GM23338 (cell line): ENCODE data around the gene ASPSCR1. TPM values are rescaled to one million over a fixed set of nuclear protein-coding genes. Genes with fewer than 3 reads are reported as not detected.

Experiments
- ATAC-seq: fragments of 200-7000 bp; cut with Tn5 transposase; 3 replicates; pipeline ENCODE4 v1.9.1; 2020
- DNase-seq: peaks from one replicate; pipeline ENCODE4 v3.0.0-alpha.2; 2015; ENCODE audit warnings: low spot score
- H2AFZ ChIP-seq: fragments of 200-600 bp; sonication (generic); 2 replicates; pipeline ENCODE4 v1.8.0; 2016; ENCODE audit warnings: antibody characterized with exemption, mild to moderate bottlenecking, moderate library complexity
- H3F3A ChIP-seq: fragments of 200-600 bp; sonication (generic); replicated peaks from 2 replicates; pipeline ENCODE4 v1.8.0; 2017; ENCODE audit warnings: antibody characterized with exemption, mixed run types, low read depth
- H3K27ac ChIP-seq: fragments of 200-600 bp; sonication (generic); 2 replicates; pipeline ENCODE4 v1.6.1; 2016; ENCODE audit warnings: low read depth
- H3K27me3 ChIP-seq: fragments of 200-600 bp; sonication (generic); 2 replicates; pipeline ENCODE4 v1.8.0; 2016; ENCODE audit warnings: mild to moderate bottlenecking, mixed run types, moderate library complexity; ENCODE audit not compliant: insufficient read depth
- H3K36me3 ChIP-seq: fragments of 200-600 bp; sonication (generic); 2 replicates; pipeline ENCODE4 v1.8.0; 2016; ENCODE audit warnings: mild to moderate bottlenecking; ENCODE audit not compliant: insufficient read depth
- H3K4me1 ChIP-seq: fragments of 200-600 bp; sonication (generic); 2 replicates; pipeline ENCODE4 v1.8.0; 2016; ENCODE audit warnings: mild to moderate bottlenecking, moderate library complexity; ENCODE audit not compliant: insufficient read depth
- H3K4me2 ChIP-seq: fragments of 200-600 bp; sonication (generic); 2 replicates; pipeline ENCODE4 v1.7.1; 2017; ENCODE audit warnings: mixed run types
- H3K4me3 ChIP-seq: fragments of 200-600 bp; sonication (generic); 2 replicates; pipeline ENCODE4 v1.6.1; 2016; ENCODE audit warnings: mixed run types
- H3K79me2 ChIP-seq: fragments of 200-600 bp; sonication (generic); replicated peaks from 2 replicates; pipeline ENCODE4 v1.8.0; 2017; ENCODE audit warnings: mild to moderate bottlenecking; ENCODE audit not compliant: insufficient read depth
- H3K9me2 ChIP-seq: fragments of 200-600 bp; sonication (generic); 2 replicates; pipeline ENCODE4 v1.8.0; 2017; ENCODE audit not compliant: insufficient read depth
- H4K20me1 ChIP-seq: fragments of 200-600 bp; sonication (generic); replicated peaks from 2 replicates; pipeline ENCODE4 v1.8.0; 2017; ENCODE audit warnings: mild to moderate bottlenecking; ENCODE audit not compliant: insufficient read depth
- H3K27ac Mint-ChIP-seq: 2 replicates; pipeline ENCODE4 v1.8.0; 2020; ENCODE audit warnings: inconsistent platforms, mild to moderate bottlenecking, moderate library complexity, mixed read lengths
- H3K27me3 Mint-ChIP-seq: 3 replicates; pipeline ENCODE4 v1.8.0; 2022; ENCODE audit warnings: low read depth, mild to moderate bottlenecking, moderate library complexity, mixed read lengths, inconsistent platforms; ENCODE audit not compliant: insufficient read depth, poor library complexity
- H3K36me3 Mint-ChIP-seq: 3 replicates; pipeline ENCODE4 v1.8.0; 2021; ENCODE audit warnings: low read depth, mild to moderate bottlenecking, inconsistent platforms, moderate library complexity, mixed read lengths
- H3K4me1 Mint-ChIP-seq: 3 replicates; pipeline ENCODE4 v1.8.0; 2020; ENCODE audit warnings: mild to moderate bottlenecking, inconsistent platforms, mixed read lengths
- H3K4me3 Mint-ChIP-seq: 3 replicates; pipeline ENCODE4 v1.8.0; 2021; ENCODE audit warnings: moderate library complexity, mild to moderate bottlenecking, inconsistent platforms, mixed read lengths
- H3K9me3 Mint-ChIP-seq: 3 replicates; pipeline ENCODE4 v1.8.0; 2020; ENCODE audit warnings: moderate library complexity, mild to moderate bottlenecking, inconsistent platforms, mixed read lengths
- CTCF ChIP-seq, 2 experiments: fragments of 200-600 bp in 1 of 2; sonication (generic) in 1 of 2; conservative IDR thresholded peaks; 2 replicates each; pipeline versions ENCODE4 v1.5.1 to v1.6.1; 2016 to 2017; ENCODE audit warnings: antibody characterized with exemption in 2 of 2, low read depth in 2 of 2, mild to moderate bottlenecking in 2 of 2, moderate library complexity in 1 of 2
- EZH2phosphoT487 ChIP-seq: fragments of 200-600 bp; sonication (generic); IDR thresholded peaks from one replicate; pipeline ENCODE4 v1.8.1; 2018; ENCODE audit warnings: antibody characterized with exemption; ENCODE audit not compliant: unreplicated experiment
- JUNB ChIP-seq: IDR thresholded peaks from one replicate; pipeline ENCODE4 v1.6.1; 2016; ENCODE audit warnings: antibody characterized with exemption; ENCODE audit not compliant: unreplicated experiment
- NANOG ChIP-seq: IDR thresholded peaks from 2 replicates; pipeline ENCODE4 v1.6.1; 2016; ENCODE audit warnings: antibody characterized with exemption, borderline replicate concordance
- STAT1 ChIP-seq: IDR thresholded peaks from one replicate; pipeline ENCODE4 v1.6.1; 2016; ENCODE audit warnings: antibody characterized with exemption; ENCODE audit not compliant: unreplicated experiment
- ZNF114 ChIP-seq: fragments of 250-450 bp; sonication (Bioruptor Pico); IDR thresholded peaks from 2 replicates; pipeline ENCODE4 v1.5.0; 2020; ENCODE audit warnings: mild to moderate bottlenecking, moderate library complexity
- ZNF331 ChIP-seq: fragments of 250-450 bp; sonication (Bioruptor Pico); IDR thresholded peaks from 2 replicates; pipeline ENCODE4 v1.5.0; 2020; ENCODE audit warnings: low read depth, mild to moderate bottlenecking, moderate library complexity
- polyA plus RNA-seq: library from polyadenylated mRNA; unstranded; fragments of >200 nt; fragmentation: Nextera tagmentation; extraction: Ambion mirVana; gene quantifications from 2 replicates; pipeline ENCODE4 v1.2.1, GENCODE V29; 2016
- total RNA-seq: library from RNA; depleted of rRNA; stranded (reverse); fragments of >200 nt; shearing (Covaris generic); gene quantifications from 2 replicates; pipeline ENCODE4 v1.2.3, GENCODE V29; 2014

The ASPSCR1 gene
- total and polyA plus RNA-seq, 2 experiments from 2014 or later: 44.2 to 46.9 TPM

GRCh38 chr17:82056729-82057621, 79.5 kb downstream of the ASPSCR1 start:
- Histone ChIP-seq H3K4me3 (no peak overlapping the region), H3K4me2 (no peak overlapping the region), H4K20me1 (peaks cover 8% of the 10 kb centered on the region; the same call in 1 of the 2 replicates), H3K79me2 (peaks cover 9% of the 10 kb centered on the region; the same call in 1 of the 2 replicates), H3K9me2 (no peaks in the 10 kb centered on the region), H3K27me3 (no peaks in the 10 kb centered on the region), H3F3A (peaks cover 9% of the 10 kb centered on the region; the same call in 1 of the 2 replicates), H2AFZ (no peak overlapping the region), H3K27ac (no peak overlapping the region), H3K36me3 (peaks cover 4% of the 10 kb centered on the region; the same call in 1 of the 2 replicates), H3K4me1 (no peaks in the 10 kb centered on the region)
- DNase-seq: no peak
- no peak for TF ChIP-seq ZNF331 (CRISPR knock-in tag)
- H3K27me3 Mint-ChIP-seq: peaks cover 18% of the 10 kb centered on the region
- H3K9me3 Mint-ChIP-seq: no peaks in the 10 kb centered on the region
- H3K27ac Mint-ChIP-seq: no peak overlapping the region
- peaks cover 22% of the 10 kb centered on the region for H3K36me3 Mint-ChIP-seq
- no peak overlapping the region for H3K4me3 Mint-ChIP-seq
- no peaks in the 10 kb centered on the region; the same call in 2 of the 3 replicates for H3K4me1 Mint-ChIP-seq
- ATAC-seq: no peak

DNA sequence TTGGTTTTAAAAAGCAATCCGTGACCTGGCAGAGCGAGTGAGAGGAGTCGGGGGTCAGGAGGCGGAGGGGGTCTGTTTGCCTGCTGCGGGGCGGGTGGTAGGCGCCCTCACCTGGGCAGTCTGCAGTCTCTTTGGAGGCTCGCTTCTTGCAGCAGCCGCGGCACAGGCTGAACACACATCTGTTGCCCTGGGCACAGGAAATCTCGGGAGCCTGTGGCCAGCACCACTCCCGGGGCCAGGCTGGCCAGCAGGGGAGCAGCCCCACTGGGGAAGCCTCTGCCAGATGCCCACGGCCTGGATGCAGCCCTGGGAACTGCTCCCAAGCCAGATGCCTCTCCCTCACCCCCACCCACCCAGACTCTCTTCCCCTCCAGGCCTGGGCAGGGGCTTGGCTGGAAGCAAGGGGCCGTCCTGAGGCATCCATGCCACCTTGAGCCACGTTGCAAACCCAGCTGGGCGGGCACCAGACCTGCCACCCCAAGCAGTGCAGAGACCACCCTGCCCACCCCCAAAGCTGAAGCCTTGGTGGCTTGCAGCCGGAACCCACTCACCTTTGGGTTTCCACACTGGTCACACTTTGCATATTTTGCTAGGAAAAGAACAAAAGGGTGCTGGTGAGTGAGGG, 80.9 kb downstream of the ASPSCR1 start:
- Histone ChIP-seq H3K36me3 (peaks cover 4% of the 10 kb centered on the region; the same call in 1 of the 2 replicates), H3K4me2 (no peak overlapping the region), H3K79me2 (no peaks in the 10 kb centered on the region), H3K9me2 (no peaks in the 10 kb centered on the region), H3K27ac (no peak overlapping the region; the same call in 1 of the 2 replicates), H2AFZ (no peak overlapping the region), H3K4me1 (no peaks in the 10 kb centered on the region), H4K20me1 (no peaks in the 10 kb centered on the region), H3K4me3 (no peak overlapping the region), H3F3A (peaks cover 6% of the 10 kb centered on the region; the same call in 1 of the 2 replicates), H3K27me3 (no peaks in the 10 kb centered on the region)
- DNase-seq (peak; percentile 6), ATAC-seq (peak; percentile 24)
- Mint-ChIP-seq H3K27ac (no peak overlapping the region), H3K27me3 (peaks cover 14% of the 10 kb centered on the region), H3K4me3 (no peak overlapping the region), H3K36me3 (peaks cover 22% of the 10 kb centered on the region), H3K4me1 (no peaks in the 10 kb centered on the region), H3K9me3 (no peaks in the 10 kb centered on the region)
- TF ChIP-seq EZH2phosphoT487 (no peak), CTCF (conservative IDR thresholded peaks at IDR 0.05; ENCODE audit: low read depth in 2 of 2) (peak in 1 of 2 experiments; percentile 40; a peak in 1 of 4 replicates), ZNF331 (CRISPR knock-in tag) (no peak)

DNA sequence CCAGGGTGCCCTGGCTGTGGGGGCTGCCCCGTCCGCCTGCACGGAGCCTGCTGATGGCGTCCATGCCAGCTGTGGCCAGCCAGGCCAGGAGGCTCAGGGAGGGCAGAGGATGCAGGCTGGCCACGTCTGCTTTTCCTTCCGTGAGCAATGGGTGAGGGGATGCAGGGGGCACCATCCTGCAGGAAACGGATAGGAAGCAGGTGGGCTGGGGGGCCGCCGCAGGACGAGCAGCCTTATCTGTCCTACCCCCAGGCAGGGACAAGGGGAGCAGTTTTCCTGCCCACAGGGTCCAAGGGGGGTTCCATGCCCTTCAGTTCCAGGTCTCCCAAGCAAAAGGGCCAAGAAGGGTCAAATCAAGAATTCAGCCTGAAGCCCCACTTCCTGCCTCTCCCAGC, 81.4 kb downstream of the ASPSCR1 start:
- no peak overlapping the region for H3K27ac Mint-ChIP-seq
- Histone ChIP-seq H3K9me2 (no peaks in the 10 kb centered on the region), H3K4me2 (no peak overlapping the region), H3K79me2 (no peaks in the 10 kb centered on the region), H3K4me1 (no peaks in the 10 kb centered on the region), H4K20me1 (no peaks in the 10 kb centered on the region), H3K27ac (no peak overlapping the region; the same call in 1 of the 2 replicates), H3K27me3 (no peaks in the 10 kb centered on the region), H3K4me3 (no peak overlapping the region), H3F3A (peaks cover 3% of the 10 kb centered on the region; the same call in 1 of the 2 replicates), H3K36me3 (peaks cover 4% of the 10 kb centered on the region; the same call in 1 of the 2 replicates), H2AFZ (no peak overlapping the region)
- H3K9me3 Mint-ChIP-seq: no peaks in the 10 kb centered on the region
- H3K36me3 Mint-ChIP-seq: peaks cover 22% of the 10 kb centered on the region
- H3K4me3 Mint-ChIP-seq: no peak overlapping the region
- H3K4me1 Mint-ChIP-seq: no peaks in the 10 kb centered on the region
- peaks cover 10% of the 10 kb centered on the region for H3K27me3 Mint-ChIP-seq
- ATAC-seq (no peak), DNase-seq (no peak)
- no peak for TF ChIP-seq STAT1
- TF ChIP-seq CTCF (conservative IDR thresholded peaks at IDR 0.05; ENCODE audit: low read depth in 2 of 2): no peak
- TF ChIP-seq NANOG: no peak
- no peak for TF ChIP-seq ZNF114 (CRISPR knock-in tag)
- no peak for TF ChIP-seq JUNB
